Fibroblast of skin of scalp (primary cell): Measurements from ENCODE around the gene MYL12A. TPM values are rescaled to one million over a fixed set of nuclear protein-coding genes. Genes with fewer than 3 reads are reported as not detected.
"Not testable (repeated sequence)": the region's sequence is repeated elsewhere in the genome, so short reads cannot be mapped to it uniquely, and the experiment has no call there.

ENCODE experiments used
- DNase-seq: peaks from one replicate; pipeline ENCODE4 v3.0.0-alpha.2; 2013
- polyA plus RNA-seq, 2 experiments: library from polyadenylated mRNA; unstranded; fragments of 120-200 nt; gene quantifications; one replicate each; pipeline ENCODE4 v1.2.1, GENCODE V29; 2013; ENCODE audit not compliant: insufficient read length in 2 of 2

The MYL12A gene
- 857 TPM for polyA plus RNA-seq (2013, experiment 1 of 2; ENCODE audit: insufficient read length)
- 874 TPM for polyA plus RNA-seq (2013, experiment 2 of 2; ENCODE audit: insufficient read length)

- peak; percentile 99 for DNase-seq
Measured at GRCh38 chr18:3247240-3248061, at the start of gene MYL12A. TSS of gene MYL12A (plus strand) at chr18:3247801. CDS start at chr18:3253248, 5,447 bp downstream.

- DNase-seq = not testable (repeated sequence)
Measured at GRCh38 chr18:3198260-3198860, 49.2 kb upstream of the MYL12A start.

- DNase-seq = no peak
Measured at GRCh38 chr18:3199942-3200645, 47.5 kb upstream of the MYL12A start.

GRCh38 chr18:3205239-3205638, 42.4 kb upstream of the MYL12A start:
- DNase-seq = no peak

GRCh38 chr18:3207565-3207964, 40.0 kb upstream of the MYL12A start:
- no peak for DNase-seq

GRCh38 chr18:3209859-3210569, 37.6 kb upstream of the MYL12A start:
- DNase-seq = no peak

- DNase-seq = peak; percentile 16
Measured at GRCh38 chr18:3211236-3211992, 36.2 kb upstream of the MYL12A start.

- no peak for DNase-seq
Measured at GRCh38 chr18:3212657-3213056, 34.9 kb upstream of the MYL12A start.

- no peak for DNase-seq
Measured at GRCh38 chr18:3213300-3214059, 34.1 kb upstream of the MYL12A start.

- DNase-seq = no peak
Measured at GRCh38 chr18:3214855-3215637, 32.6 kb upstream of the MYL12A start.

- DNase-seq = no peak
Measured at GRCh38 chr18:3216987-3217386, 30.6 kb upstream of the MYL12A start.

GRCh38 chr18:3217948-3218647, 29.5 kb upstream of the MYL12A start:
- peak; percentile 53 for DNase-seq

- DNase-seq = no peak
Measured at GRCh38 chr18:3218819-3219218, 28.8 kb upstream of the MYL12A start.

- no peak for DNase-seq
Measured at GRCh38 chr18:3219241-3219630, 28.4 kb upstream of the MYL12A start.

GRCh38 chr18:3219631-3220335, 27.8 kb upstream of the MYL12A start, which contains the start of gene MYOM1:
TSS of gene MYOM1 (minus strand) at chr18:3219968. CDS start at chr18:3215223, 4,745 bp downstream.
- no peak for DNase-seq

GRCh38 chr18:3220868-3221267, 26.7 kb upstream of the MYL12A start:
- not testable (repeated sequence) for DNase-seq

GRCh38 chr18:3221496-3221895, 26.1 kb upstream of the MYL12A start:
- no peak for DNase-seq

- DNase-seq = no peak
Measured at GRCh38 chr18:3223356-3223755, 24.2 kb upstream of the MYL12A start.

GRCh38 chr18:3224223-3224622, 23.4 kb upstream of the MYL12A start:
- no peak for DNase-seq
